Mesothelial cell of epicardium (in vitro differentiated cells): ENCODE data around the gene MIPEP. TPM values are rescaled to one million over a fixed set of nuclear protein-coding genes. Genes with fewer than 3 reads are reported as not detected.

Experiments used
- DNase-seq, 2 experiments: peaks; one replicate each; pipeline ENCODE4 v3.0.0; 2021; ENCODE audit warnings: low spot score in 2 of 2; ENCODE audit not compliant: unreplicated experiment in 2 of 2
- H3K27ac Mint-ChIP-seq: 2 replicates; pipeline ENCODE4 v1.8.0; 2021; ENCODE audit warnings: mixed read lengths
- H3K27me3 Mint-ChIP-seq: 2 replicates; pipeline ENCODE4 v1.8.0; 2021; ENCODE audit warnings: low read depth, mixed read lengths
- H3K36me3 Mint-ChIP-seq: 2 replicates; pipeline ENCODE4 v1.8.0; 2021; ENCODE audit warnings: mixed read lengths
- H3K4me1 Mint-ChIP-seq: 2 replicates; pipeline ENCODE4 v1.8.0; 2021; ENCODE audit warnings: mixed read lengths
- H3K4me3 Mint-ChIP-seq: 2 replicates; pipeline ENCODE4 v1.8.0; 2021; ENCODE audit warnings: mild to moderate bottlenecking, moderate library complexity, mixed read lengths
- H3K9me3 Mint-ChIP-seq: 2 replicates; pipeline ENCODE4 v1.8.0; 2021; ENCODE audit warnings: mixed read lengths
- total RNA-seq: library from RNA; stranded (reverse); gene quantifications from 3 replicates; pipeline ENCODE4 v1.2.1, GENCODE V29; 2021
- TF ChIP-seq, protein P1 (sequence below): fragments of 200-600 bp; sonication (generic); IDR thresholded peaks from one replicate; pipeline ENCODE4 v1.5.0; 2021; ENCODE audit warnings: antibody characterized with exemption; ENCODE audit not compliant: unreplicated experiment

MIPEP gene
- total RNA-seq, 1 donor from 2014 or later, result 13.1 TPM

DNA sequence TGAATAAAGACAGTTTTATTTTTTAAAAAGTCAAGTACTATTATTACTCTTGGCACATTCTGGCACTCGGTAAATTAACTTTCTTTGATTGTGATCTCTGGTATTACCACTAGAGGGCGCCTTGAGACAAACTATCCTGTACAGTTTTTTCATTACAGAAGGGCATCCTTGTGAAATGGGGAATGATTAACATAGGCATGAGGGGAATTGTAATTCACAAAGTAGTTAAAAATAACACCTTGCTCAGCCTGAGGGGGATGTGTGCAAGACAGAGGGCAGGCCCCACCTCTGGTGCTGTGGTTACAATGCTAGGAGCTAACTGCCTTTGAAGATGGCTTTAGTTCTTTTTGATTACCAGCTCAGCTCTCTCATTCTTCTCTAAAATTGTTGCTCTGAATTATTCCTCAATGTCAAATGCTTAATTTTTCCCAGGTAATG lies 32.3 kb upstream of the MIPEP start:
- DNase-seq, result no peak
- Mint-ChIP-seq H3K4me1 (peaks cover 2% of the 10 kb centered on the region), H3K27ac (no peak overlapping the region), H3K4me3 (no peak overlapping the region), H3K9me3 (peaks cover 13% of the 10 kb centered on the region), H3K27me3 (peaks cover 25% of the 10 kb centered on the region), H3K36me3 (peaks cover 2% of the 10 kb centered on the region)
- TF ChIP-seq, protein P1, sequence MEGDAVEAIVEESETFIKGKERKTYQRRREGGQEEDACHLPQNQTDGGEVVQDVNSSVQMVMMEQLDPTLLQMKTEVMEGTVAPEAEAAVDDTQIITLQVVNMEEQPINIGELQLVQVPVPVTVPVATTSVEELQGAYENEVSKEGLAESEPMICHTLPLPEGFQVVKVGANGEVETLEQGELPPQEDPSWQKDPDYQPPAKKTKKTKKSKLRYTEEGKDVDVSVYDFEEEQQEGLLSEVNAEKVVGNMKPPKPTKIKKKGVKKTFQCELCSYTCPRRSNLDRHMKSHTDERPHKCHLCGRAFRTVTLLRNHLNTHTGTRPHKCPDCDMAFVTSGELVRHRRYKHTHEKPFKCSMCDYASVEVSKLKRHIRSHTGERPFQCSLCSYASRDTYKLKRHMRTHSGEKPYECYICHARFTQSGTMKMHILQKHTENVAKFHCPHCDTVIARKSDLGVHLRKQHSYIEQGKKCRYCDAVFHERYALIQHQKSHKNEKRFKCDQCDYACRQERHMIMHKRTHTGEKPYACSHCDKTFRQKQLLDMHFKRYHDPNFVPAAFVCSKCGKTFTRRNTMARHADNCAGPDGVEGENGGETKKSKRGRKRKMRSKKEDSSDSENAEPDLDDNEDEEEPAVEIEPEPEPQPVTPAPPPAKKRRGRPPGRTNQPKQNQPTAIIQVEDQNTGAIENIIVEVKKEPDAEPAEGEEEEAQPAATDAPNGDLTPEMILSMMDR, result peak; percentile 83

DNA sequence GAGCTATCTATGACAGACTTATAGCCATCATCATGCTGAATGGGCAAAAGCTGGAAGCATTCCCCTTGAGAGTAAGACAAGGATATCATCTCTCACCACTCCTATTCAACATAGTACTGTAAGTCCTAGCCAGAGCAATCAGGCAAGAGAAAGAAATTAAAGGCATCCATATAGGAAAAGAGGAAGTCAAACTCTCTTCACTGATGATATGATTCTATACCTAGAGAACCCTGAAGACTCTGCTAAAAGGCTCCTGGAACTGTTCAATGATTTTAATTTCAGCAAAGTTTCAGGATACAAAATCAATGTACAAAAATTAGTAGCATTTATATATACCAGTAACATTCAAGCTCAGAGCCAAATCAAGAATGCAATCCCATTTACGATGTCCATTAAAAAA lies 29.8 kb upstream of the MIPEP start:
- Mint-ChIP-seq H3K9me3 (peaks cover 13% of the 10 kb centered on the region), H3K4me1 (peaks cover 2% of the 10 kb centered on the region), H3K27me3 (peaks cover 25% of the 10 kb centered on the region), H3K27ac (no peak overlapping the region), H3K4me3 (no peak overlapping the region), H3K36me3 (peaks cover 2% of the 10 kb centered on the region)
- no peak for DNase-seq
- TF ChIP-seq, protein P1, result no peak

DNA sequence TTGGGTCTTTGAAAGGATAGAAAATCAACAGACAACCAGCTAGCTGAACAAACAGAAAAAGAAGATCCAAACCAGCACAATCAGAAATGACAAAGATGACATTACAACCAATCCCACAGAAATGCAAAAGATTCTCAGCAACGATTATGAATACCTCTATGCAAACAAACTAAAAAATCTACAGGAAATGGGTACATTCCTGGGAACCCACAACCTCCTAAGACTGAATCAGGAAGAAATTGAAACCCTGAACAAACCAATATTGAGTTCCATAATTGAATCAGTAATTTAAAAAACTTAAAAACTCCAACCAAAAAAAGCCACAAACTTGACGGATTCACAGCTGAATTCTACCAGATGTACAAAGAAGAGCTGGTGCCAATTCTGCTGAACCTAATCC lies 29.0 kb upstream of the MIPEP start:
- Mint-ChIP-seq H3K36me3 (peaks cover 2% of the 10 kb centered on the region), H3K9me3 (peaks cover 13% of the 10 kb centered on the region), H3K4me3 (no peak overlapping the region), H3K27ac (no peak overlapping the region), H3K4me1 (peaks cover 2% of the 10 kb centered on the region), H3K27me3 (peaks cover 25% of the 10 kb centered on the region)
- TF ChIP-seq, protein P1, result no peak
- DNase-seq, result no peak

DNA sequence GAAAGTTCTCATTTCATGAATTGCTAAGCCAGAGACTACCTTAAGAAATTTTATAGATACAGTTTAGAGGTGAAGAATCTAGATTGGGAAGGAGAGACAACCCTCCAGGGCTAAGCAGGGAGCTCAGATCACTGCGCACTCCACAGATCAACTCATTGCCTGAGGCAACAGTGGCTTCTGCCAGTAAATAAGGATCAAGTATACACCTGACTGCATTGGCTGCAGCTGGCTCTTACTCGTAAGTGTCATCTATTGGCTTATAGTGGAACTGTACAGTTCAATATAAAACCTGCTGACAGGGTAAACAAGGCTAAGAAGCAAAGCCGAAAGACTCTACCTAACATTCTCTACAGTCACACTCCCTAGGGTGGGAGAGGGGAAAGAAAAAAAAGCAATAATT lies 26.1 kb upstream of the MIPEP start:
- H3K27me3 Mint-ChIP-seq, result peaks cover 25% of the 10 kb centered on the region
- H3K4me3 Mint-ChIP-seq, result no peak overlapping the region
- TF ChIP-seq, protein P1, result no peak
- DNase-seq, result no peak
- H3K36me3 Mint-ChIP-seq, result peaks cover 2% of the 10 kb centered on the region
- H3K4me1 Mint-ChIP-seq, result peaks cover 2% of the 10 kb centered on the region
- H3K27ac Mint-ChIP-seq, result no peak overlapping the region
- H3K9me3 Mint-ChIP-seq, result peaks cover 13% of the 10 kb centered on the region

DNA sequence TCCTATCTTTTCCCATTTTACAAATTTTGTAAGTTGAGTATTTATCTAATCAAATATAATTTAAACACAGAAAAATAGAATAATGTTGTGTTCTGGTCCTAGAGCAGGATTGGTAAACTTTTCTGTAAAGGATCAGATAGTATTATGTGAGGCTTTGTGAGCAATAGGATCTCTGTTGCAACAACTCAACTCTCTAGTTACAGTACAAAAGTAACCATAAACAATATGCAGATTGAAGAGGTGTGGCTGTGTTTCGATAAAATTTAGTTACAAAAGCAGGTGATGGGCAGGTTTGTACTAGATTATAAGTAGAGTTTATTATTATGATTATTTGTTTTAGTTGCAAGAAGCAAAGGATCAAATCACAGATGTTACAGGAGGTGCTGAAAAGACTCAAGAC lies 23.3 kb upstream of the MIPEP start:
- TF ChIP-seq, protein P1, result no peak
- Mint-ChIP-seq H3K4me1 (no peaks in the 10 kb centered on the region), H3K4me3 (no peak overlapping the region), H3K36me3 (no peaks in the 10 kb centered on the region), H3K9me3 (peaks cover 5% of the 10 kb centered on the region), H3K27ac (no peak overlapping the region), H3K27me3 (peaks cover 4% of the 10 kb centered on the region)
- DNase-seq, result no peak

DNA sequence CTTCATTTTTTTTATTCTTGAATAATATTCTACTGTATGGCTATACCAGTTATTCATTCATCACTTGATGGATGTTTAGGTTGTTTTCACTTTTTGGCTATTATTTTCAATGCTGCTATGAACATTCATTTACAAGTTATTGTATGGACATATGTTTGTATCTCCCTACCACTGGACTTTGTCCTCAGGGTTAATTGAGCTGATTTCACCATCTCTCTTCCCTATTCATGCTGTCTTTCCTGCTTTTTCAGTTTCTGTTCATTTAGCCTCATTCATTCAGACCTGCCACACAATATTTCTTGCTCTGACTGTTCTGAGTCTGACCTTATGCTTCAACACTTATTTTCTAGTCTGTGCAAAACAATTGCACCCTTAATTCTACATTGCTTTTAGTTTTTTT lies 20.4 kb upstream of the MIPEP start:
- TF ChIP-seq, protein P1, result no peak
- peaks cover 1% of the 10 kb centered on the region for H3K27me3 Mint-ChIP-seq
- H3K27ac Mint-ChIP-seq, result no peak overlapping the region
- H3K36me3 Mint-ChIP-seq, result no peaks in the 10 kb centered on the region
- H3K9me3 Mint-ChIP-seq, result no peaks in the 10 kb centered on the region
- H3K4me3 Mint-ChIP-seq, result no peak overlapping the region
- no peak for DNase-seq
- no peaks in the 10 kb centered on the region for H3K4me1 Mint-ChIP-seq
